Progenitor cell of endocrine pancreas (in vitro differentiated cells): ENCODE data around the gene ADAMTS18. TPM values are rescaled to one million over a fixed set of nuclear protein-coding genes. Genes with fewer than 3 reads are reported as not detected.
"Not testable (repeated sequence)": the region's sequence is repeated elsewhere in the genome, so short reads cannot be mapped to it uniquely, and the experiment has no call there.

Experiments
- DNase-seq: peaks from one replicate; pipeline ENCODE4 v3.0.0; 2021; ENCODE audit warnings: low spot score; ENCODE audit not compliant: unreplicated experiment
- H3K27ac Mint-ChIP-seq: 2 replicates; pipeline ENCODE4 v1.8.0; 2021; ENCODE audit warnings: mild to moderate bottlenecking, moderate library complexity, mixed read lengths
- H3K27me3 Mint-ChIP-seq: 2 replicates; pipeline ENCODE4 v1.8.0; 2021; ENCODE audit warnings: mixed read lengths
- H3K36me3 Mint-ChIP-seq: 2 replicates; pipeline ENCODE4 v1.8.0; 2022; ENCODE audit warnings: mixed read lengths; ENCODE audit not compliant: insufficient read depth
- H3K4me1 Mint-ChIP-seq: 2 replicates; pipeline ENCODE4 v1.8.0; 2021; ENCODE audit warnings: low read depth, mixed read lengths
- H3K4me3 Mint-ChIP-seq: 2 replicates; pipeline ENCODE4 v1.8.0; 2021; ENCODE audit warnings: low read depth, mild to moderate bottlenecking, moderate library complexity, mixed read lengths
- H3K9me3 Mint-ChIP-seq: 2 replicates; pipeline ENCODE4 v1.8.0; 2021; ENCODE audit warnings: low read depth, mixed read lengths
- total RNA-seq: library from RNA; stranded (reverse); gene quantifications from 2 replicates; pipeline ENCODE4 v1.2.1, GENCODE V29; 2021
- TF ChIP-seq, protein P1 (sequence below): fragments of 200-600 bp; sonication (generic); IDR thresholded peaks from one replicate; pipeline ENCODE4 v1.5.0; 2021; ENCODE audit warnings: antibody characterized with exemption, mild to moderate bottlenecking; ENCODE audit not compliant: unreplicated experiment

The ADAMTS18 gene
- total RNA-seq, 1 donor from 2014 or later: 5.8 TPM

DNA sequence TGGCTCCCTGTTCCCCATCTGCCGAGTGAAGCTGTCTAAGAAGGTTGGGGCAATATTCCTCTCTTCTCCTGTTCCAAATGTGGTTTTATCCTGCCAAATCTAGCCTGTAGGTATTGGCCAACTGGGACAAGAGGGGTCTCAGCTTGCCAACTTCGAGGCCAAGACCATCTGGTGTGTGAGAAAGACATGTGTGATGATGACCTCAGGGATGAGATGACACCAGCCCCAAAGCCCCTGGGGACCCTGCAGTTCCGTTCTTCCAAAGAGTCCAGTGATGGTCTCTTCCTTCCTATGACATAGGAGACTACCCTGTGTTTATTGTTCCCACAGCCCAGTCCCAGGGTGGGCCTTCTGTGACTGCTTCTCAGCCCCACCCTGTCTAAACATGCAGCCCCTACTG is 34.8 kb upstream of the ADAMTS18 start:
- Mint-ChIP-seq H3K4me3 (no peak overlapping the region), H3K9me3 (peaks cover 13% of the 10 kb centered on the region), H3K36me3 (no peaks in the 10 kb centered on the region), H3K27ac (no peak overlapping the region), H3K27me3 (peaks cover 14% of the 10 kb centered on the region), H3K4me1 (peaks cover 2% of the 10 kb centered on the region)
- TF ChIP-seq, protein P1, sequence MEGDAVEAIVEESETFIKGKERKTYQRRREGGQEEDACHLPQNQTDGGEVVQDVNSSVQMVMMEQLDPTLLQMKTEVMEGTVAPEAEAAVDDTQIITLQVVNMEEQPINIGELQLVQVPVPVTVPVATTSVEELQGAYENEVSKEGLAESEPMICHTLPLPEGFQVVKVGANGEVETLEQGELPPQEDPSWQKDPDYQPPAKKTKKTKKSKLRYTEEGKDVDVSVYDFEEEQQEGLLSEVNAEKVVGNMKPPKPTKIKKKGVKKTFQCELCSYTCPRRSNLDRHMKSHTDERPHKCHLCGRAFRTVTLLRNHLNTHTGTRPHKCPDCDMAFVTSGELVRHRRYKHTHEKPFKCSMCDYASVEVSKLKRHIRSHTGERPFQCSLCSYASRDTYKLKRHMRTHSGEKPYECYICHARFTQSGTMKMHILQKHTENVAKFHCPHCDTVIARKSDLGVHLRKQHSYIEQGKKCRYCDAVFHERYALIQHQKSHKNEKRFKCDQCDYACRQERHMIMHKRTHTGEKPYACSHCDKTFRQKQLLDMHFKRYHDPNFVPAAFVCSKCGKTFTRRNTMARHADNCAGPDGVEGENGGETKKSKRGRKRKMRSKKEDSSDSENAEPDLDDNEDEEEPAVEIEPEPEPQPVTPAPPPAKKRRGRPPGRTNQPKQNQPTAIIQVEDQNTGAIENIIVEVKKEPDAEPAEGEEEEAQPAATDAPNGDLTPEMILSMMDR: no peak
- no peak for DNase-seq

DNA sequence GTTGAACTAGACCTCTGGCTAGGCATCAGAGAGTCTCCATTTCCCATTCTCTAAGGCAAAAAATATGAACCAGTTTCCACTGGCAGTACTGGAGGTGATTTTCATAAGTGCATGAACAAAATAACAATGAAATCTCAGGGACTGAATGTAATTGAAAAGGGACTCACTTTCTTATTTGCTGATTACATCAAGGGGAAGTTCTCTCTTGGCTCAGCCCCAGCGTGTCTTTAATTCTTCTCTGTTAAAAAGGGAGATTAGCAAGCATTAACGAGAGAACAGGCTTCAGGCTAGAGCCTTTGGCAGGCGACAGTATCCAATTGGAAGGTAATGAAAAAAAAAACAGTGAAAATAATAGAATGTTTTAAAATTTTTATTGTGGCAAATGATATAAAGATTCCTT is 34.0 kb upstream of the ADAMTS18 start:
- Mint-ChIP-seq H3K27me3 (peaks cover 14% of the 10 kb centered on the region), H3K4me1 (peaks cover 2% of the 10 kb centered on the region), H3K36me3 (no peaks in the 10 kb centered on the region), H3K9me3 (peaks cover 8% of the 10 kb centered on the region), H3K27ac (no peak overlapping the region), H3K4me3 (no peak overlapping the region)
- TF ChIP-seq, protein P1: no peak
- no peak for DNase-seq

DNA sequence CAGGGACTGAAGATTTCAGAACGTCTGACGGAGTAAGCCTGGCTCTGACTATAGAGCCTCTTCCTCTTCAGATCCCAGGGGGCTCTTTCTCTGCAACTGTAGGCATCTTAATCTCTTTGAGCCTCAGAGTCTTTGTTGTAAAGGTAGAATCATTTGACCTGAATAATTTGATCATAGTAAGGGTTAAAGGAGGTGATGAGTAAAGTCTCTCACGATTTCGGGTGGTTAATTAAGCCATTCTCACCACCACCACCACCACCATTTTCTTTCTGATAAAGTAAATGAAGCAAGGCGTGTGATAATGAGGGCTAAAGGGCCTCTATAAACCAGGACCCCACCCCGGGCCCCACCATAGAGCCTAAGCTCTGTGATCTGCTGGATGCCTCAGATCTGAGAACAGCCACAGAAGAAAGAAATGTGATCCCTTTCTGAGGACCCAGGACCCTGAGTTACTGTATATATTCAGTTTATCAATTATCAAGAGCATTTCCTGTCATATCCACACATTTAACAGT is 33.0 kb upstream of the ADAMTS18 start:
- H3K4me1 Mint-ChIP-seq: peaks cover 5% of the 10 kb centered on the region
- H3K9me3 Mint-ChIP-seq: no peaks in the 10 kb centered on the region
- no peaks in the 10 kb centered on the region for H3K36me3 Mint-ChIP-seq
- no peak for DNase-seq
- H3K4me3 Mint-ChIP-seq: no peak overlapping the region
- peaks cover 14% of the 10 kb centered on the region for H3K27me3 Mint-ChIP-seq
- no peak overlapping the region for H3K27ac Mint-ChIP-seq
- TF ChIP-seq, protein P1: no peak

DNA sequence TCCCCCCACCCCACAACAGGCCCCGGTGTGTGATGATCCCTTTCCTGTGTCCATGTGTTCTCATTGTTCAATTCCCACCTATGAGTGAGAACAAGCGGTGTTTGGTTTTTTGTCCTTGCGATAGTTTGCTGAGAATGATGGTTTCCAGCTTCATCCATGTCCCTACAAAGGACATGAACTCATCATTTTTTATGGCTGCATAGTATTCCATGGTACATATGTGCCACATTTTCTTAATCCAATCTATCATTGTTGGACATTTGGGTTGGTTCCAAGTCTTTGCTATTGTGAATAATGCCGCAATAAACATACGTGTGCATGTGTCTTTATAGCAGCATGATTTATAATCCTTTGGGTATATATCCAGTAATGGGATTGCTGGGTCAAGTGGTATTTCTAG is 28.8 kb upstream of the ADAMTS18 start:
- DNase-seq, H3K27ac Mint-ChIP-seq, H3K36me3 Mint-ChIP-seq, H3K9me3 Mint-ChIP-seq, H3K4me3 Mint-ChIP-seq: not testable (repeated sequence)
- Mint-ChIP-seq H3K4me1 (peaks cover 14% of the 10 kb centered on the region), H3K27me3 (peaks cover 12% of the 10 kb centered on the region)

DNA sequence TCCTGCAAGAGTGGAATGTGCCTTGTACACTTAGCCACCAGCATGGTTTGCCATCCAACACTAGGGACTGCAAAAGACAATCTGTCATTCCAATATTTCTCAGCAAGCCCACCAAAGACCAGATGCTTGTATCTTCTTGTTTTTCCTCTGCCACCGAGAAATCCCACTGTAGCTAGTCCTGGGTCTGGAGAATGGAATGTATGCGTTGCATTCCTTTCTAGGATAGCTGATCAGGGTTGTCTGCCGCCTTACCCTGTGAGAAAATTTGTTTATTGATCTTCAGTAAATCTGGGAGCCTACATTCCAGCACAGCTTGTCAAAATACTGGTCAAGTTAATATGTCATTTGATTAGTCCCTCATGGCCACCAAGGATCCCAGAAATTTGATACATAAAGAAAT is 28.1 kb upstream of the ADAMTS18 start:
- peaks cover 6% of the 10 kb centered on the region for H3K27me3 Mint-ChIP-seq
- no peak for DNase-seq
- peaks cover 14% of the 10 kb centered on the region for H3K4me1 Mint-ChIP-seq
- H3K27ac Mint-ChIP-seq: peak overlapping the region; percentile 58
- no peak overlapping the region for H3K4me3 Mint-ChIP-seq
- no peaks in the 10 kb centered on the region for H3K36me3 Mint-ChIP-seq
- H3K9me3 Mint-ChIP-seq: no peaks in the 10 kb centered on the region
- TF ChIP-seq, protein P1: no peak

DNA sequence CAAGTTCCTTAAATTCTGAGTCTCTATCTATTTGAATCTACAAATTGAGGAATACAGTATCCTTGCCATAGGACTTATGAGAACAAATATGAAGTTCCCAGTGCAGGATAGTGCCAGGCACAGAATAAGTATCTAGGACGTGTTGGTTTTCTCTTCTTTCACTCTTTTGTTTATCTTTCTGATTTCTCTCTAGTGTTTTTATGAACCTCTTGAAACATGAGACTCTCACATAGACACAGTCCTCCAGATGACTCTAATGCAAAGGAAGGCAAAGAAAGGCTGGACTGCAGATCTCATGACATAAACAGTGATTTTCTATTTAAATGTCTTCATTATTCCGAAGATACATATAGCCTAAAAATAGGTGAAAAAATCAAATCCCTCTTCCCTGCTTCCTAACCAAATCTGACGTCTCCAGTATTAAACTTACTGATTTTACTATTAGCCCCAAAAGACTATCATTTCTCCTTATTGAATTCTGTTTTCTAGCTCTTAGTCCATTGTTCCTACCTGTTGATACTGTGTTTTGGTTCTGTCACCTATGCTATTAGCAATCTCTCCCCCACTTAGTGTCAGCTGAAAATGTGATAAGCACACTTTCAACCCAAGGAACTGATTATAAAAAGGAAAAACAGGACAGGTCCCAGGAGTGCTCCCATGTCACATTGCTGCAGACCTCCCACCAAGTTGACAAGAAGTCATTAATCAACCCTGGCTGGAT is 24.9 kb upstream of the ADAMTS18 start:
- peaks cover 24% of the 10 kb centered on the region for H3K4me1 Mint-ChIP-seq
- no peak overlapping the region for H3K27ac Mint-ChIP-seq
- no peaks in the 10 kb centered on the region for H3K9me3 Mint-ChIP-seq
- TF ChIP-seq, protein P1: no peak
- no peak overlapping the region for H3K4me3 Mint-ChIP-seq
- no peaks in the 10 kb centered on the region for H3K36me3 Mint-ChIP-seq
- DNase-seq: no peak
- no peaks in the 10 kb centered on the region for H3K27me3 Mint-ChIP-seq
